DMS79 (cell line): ENCODE data around the gene MINDY3.

Source experiments
- DNase-seq: peaks from one replicate; lab custom pipeline; 2025; lab: John Stamatoyannopoulos, UW

The MINDY3 gene

DNA sequence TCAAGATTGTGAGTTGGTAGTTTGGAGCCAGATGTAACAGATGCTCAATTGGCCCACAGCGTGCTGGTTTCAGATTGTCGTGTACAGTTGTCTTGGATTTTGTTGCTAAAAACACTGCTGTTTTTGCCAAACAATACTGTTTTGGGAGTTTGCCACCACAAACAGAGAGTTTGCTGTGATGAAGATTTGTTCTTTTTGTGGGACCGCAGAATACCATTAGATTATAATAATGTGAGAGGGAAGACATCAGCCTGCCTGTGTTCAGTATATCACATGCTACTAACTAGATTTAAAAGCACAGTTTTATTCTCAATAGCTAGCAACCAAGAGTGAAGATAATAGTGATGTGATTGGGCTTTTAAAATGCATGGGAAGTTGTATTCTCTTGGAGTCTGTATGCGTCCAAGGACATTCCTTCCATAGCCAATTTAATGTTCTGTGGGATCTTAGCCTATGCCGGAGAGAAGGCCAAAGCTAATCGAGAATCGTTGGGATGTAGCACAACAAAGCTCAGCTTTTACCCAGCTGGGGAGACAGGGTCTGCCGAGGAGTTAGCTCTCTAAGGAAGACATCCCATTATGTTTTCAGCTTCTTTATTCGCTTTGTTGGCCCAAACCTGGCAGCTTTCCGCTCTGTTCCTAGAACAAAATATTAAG is 121.9 kb downstream of the MINDY3 start:
- DNase-seq: no peak

- DNase-seq: no peak
Observed at GRCh38 chr10:15737656-15738055, 122.7 kb downstream of the MINDY3 start.

- no peak for DNase-seq
Observed at GRCh38 chr10:15735763-15736162, 124.5 kb downstream of the MINDY3 start.

GRCh38 chr10:15730341-15730740 is 130.0 kb downstream of the MINDY3 start:
- no peak for DNase-seq

- DNase-seq: no peak
Observed at GRCh38 chr10:15729890-15730289, 130.4 kb downstream of the MINDY3 start.
